ENCODE measurements around the gene ANKRD23.
A peak's percentile ranks its signal among the peaks of the same experiment; 100 is the strongest.
"Not testable (repeated sequence)": the region's sequence is repeated elsewhere in the genome, so short reads cannot be mapped to it uniquely, and the experiment has no call there.

ANKRD23 gene

GRCh38 chr2:96863056-96863455 lies 19.2 kb upstream of the ANKRD23 start:
- not testable (repeated sequence) for DNase-seq

GRCh38 chr2:96861074-96861473 lies 17.3 kb upstream of the ANKRD23 start:
- no peak for DNase-seq

GRCh38 chr2:96860065-96861029 lies 16.5 kb upstream of the ANKRD23 start:
- no peak for DNase-seq

- no peak for DNase-seq
These were observed 15.9 kb upstream of the ANKRD23 start for GRCh38 chr2:96859681-96860064.

- DNase-seq, result no peak
These were observed 15.4 kb upstream of the ANKRD23 start for GRCh38 chr2:96859099-96859649.

- DNase-seq, result peak; percentile 94 to 99 (median 96)
These were observed 14.0 kb upstream of the ANKRD23 start, which contains the start of gene ANKRD39 for GRCh38 chr2:96857667-96858372. ANKRD39 (minus strand) TSS chr2:96858016; CDS start chr2:96857987, 29 bp downstream.

- peak in 1 of 5 donors; percentile 54 for DNase-seq
These were observed 13.2 kb upstream of the ANKRD23 start for GRCh38 chr2:96856776-96857666.

GRCh38 chr2:96853321-96853720 lies 9.5 kb upstream of the ANKRD23 start:
- no peak for DNase-seq

GRCh38 chr2:96852667-96853066 lies 8.8 kb upstream of the ANKRD23 start:
- DNase-seq, result no peak

- DNase-seq, result no peak
These were observed 4.4 kb upstream of the ANKRD23 start for GRCh38 chr2:96848264-96848663.

- DNase-seq, result no peak
These were observed 3.8 kb upstream of the ANKRD23 start for GRCh38 chr2:96847586-96847985.

- DNase-seq, result no peak
These were observed 3.0 kb upstream of the ANKRD23 start for GRCh38 chr2:96846825-96847224.

GRCh38 chr2:96844405-96844808 lies 586 bp upstream of the ANKRD23 start:
- no peak for DNase-seq

- DNase-seq, result no peak
These were observed 1.2 kb downstream of the ANKRD23 start for GRCh38 chr2:96842600-96842999.

GRCh38 chr2:96841701-96842495 lies 1.9 kb downstream of the ANKRD23 start:
- DNase-seq, result no peak

GRCh38 chr2:96839875-96840850 lies 3.7 kb downstream of the ANKRD23 start:
- no peak for DNase-seq

- DNase-seq, result peak; percentile 60 to 91 (median 74)
These were observed 4.4 kb downstream of the ANKRD23 start for GRCh38 chr2:96839293-96839874.

GRCh38 chr2:96838345-96839292 lies 5.2 kb downstream of the ANKRD23 start:
- no peak for DNase-seq

- no peak for DNase-seq
These were observed 6.2 kb downstream of the ANKRD23 start for GRCh38 chr2:96837575-96837974.

Data from T-helper 1 cell (primary cell).